Caco-2 (cell line): ENCODE results near the gene BPIFB2. TPM values are rescaled to one million over a fixed set of nuclear protein-coding genes. Genes with fewer than 3 reads are reported as not detected.

Experiments
- BruUV-seq: library from RNA; stranded (reverse); fragments of 400-500 nt; replicated peaks from 2 replicates; lab custom pipeline; 2021; lab: Mats Ljungman, UMichigan
- CTCF ChIA-PET: fragments of 300-600 bp; sonication (Branson Sonifier 250); formaldehyde crosslinking; loops from one replicate; lab custom pipeline; 2022; ENCODE audit warnings: antibody characterized with exemption; lab: Charles Lee
- POLR2A ChIA-PET: fragments of 300-600 bp; sonication (Branson Sonifier 250); formaldehyde crosslinking; loops from one replicate; lab custom pipeline; 2022; ENCODE audit warnings: antibody characterized with exemption; lab: Charles Lee
- DNase-seq, 2 experiments: peaks; one replicate each; pipeline versions ENCODE4 v3.0.0 to v3.0.0-alpha.2; 2020 to 2022
- H3K27me3 ChIP-seq: replicated peaks from 2 replicates; pipeline ENCODE4 v1.6.0; 2011; ENCODE audit warnings: low read length; ENCODE audit not compliant: control insufficient read depth, insufficient read depth
- H3K36me3 ChIP-seq: 2 replicates; pipeline ENCODE4 v1.5.1; 2011; ENCODE audit warnings: low read length; ENCODE audit not compliant: control insufficient read depth, insufficient read depth
- H3K4me1 ChIP-seq: fragments of 250-450 bp; sonication (Bioruptor Pico); 2 replicates; pipeline ENCODE4 v1.5.1; 2020; ENCODE audit warnings: mild to moderate bottlenecking
- H3K4me3 ChIP-seq: 2 replicates; pipeline ENCODE4 v1.5.1; 2011; ENCODE audit warnings: low read depth, mild to moderate bottlenecking, control low read depth, low read length
- H3K9me3 ChIP-seq: fragments of 250-450 bp; sonication (Bioruptor Pico); 2 replicates; pipeline ENCODE4 v1.5.1; 2020; ENCODE audit warnings: mild to moderate bottlenecking, moderate library complexity
- H3K27ac Mint-ChIP-seq: one replicate; pipeline ENCODE4 v1.8.0; 2022; ENCODE audit warnings: mixed read lengths; ENCODE audit not compliant: unreplicated experiment
- H3K27me3 Mint-ChIP-seq: one replicate; pipeline ENCODE4 v1.8.0; 2022; ENCODE audit warnings: mixed read lengths; ENCODE audit not compliant: insufficient read depth, unreplicated experiment
- H3K36me3 Mint-ChIP-seq: one replicate; pipeline ENCODE4 v1.8.0; 2022; ENCODE audit warnings: mild to moderate bottlenecking, mixed read lengths; ENCODE audit not compliant: insufficient read depth, unreplicated experiment
- H3K4me1 Mint-ChIP-seq: one replicate; pipeline ENCODE4 v1.8.0; 2022; ENCODE audit warnings: low read depth, mixed read lengths; ENCODE audit not compliant: unreplicated experiment
- H3K4me3 Mint-ChIP-seq: one replicate; pipeline ENCODE4 v1.8.0; 2022; ENCODE audit warnings: mild to moderate bottlenecking, moderate library complexity, mixed read lengths; ENCODE audit not compliant: unreplicated experiment
- H3K9me3 Mint-ChIP-seq: one replicate; pipeline ENCODE4 v1.8.0; 2022; ENCODE audit warnings: mixed read lengths; ENCODE audit not compliant: unreplicated experiment
- CTCF ChIP-seq, 2 experiments: fragments of 200-600 bp in 1 of 2; IDR thresholded peaks; 1 replicate in 1 of 2; 2 replicates in 1 of 2; pipeline versions ENCODE4 v1.5.1 to v1.8.0; 2011 to 2022; ENCODE audit warnings: antibody characterized with exemption in 1 of 2, control low read depth in 1 of 2, inconsistent platforms in 1 of 2, low read depth in 1 of 2, low read length in 1 of 2, mild to moderate bottlenecking in 1 of 2, moderate library complexity in 1 of 2; ENCODE audit not compliant: insufficient read depth in 1 of 2, severe bottlenecking in 1 of 2, unreplicated experiment in 1 of 2
- intact Hi-C: fragments of 100-400 bp; cut with micrococcal nuclease; formaldehyde crosslinking; loops from one replicate; pipeline ENCODE4 v1.10.0; 2022; ENCODE audit not compliant: unreplicated experiment
- total RNA-seq: library from RNA; stranded (reverse); gene quantifications from 2 replicates; pipeline ENCODE4 v1.2.3, GENCODE V29; 2022

Gene BPIFB2
- total RNA-seq, 1 experiment from 2014 or later: not detected

- no peaks in the 10 kb centered on the region for H3K9me3 ChIP-seq
- H3K4me3 ChIP-seq: no peak overlapping the region
- intact Hi-C loops: no loop called here
- no peak for TF ChIP-seq CTCF (IDR thresholded peaks at IDR 0.05; ENCODE audit: insufficient read depth in 1 of 2, low read depth in 1 of 2, low read length in 1 of 2, severe bottlenecking in 1 of 2, unreplicated experiment in 1 of 2)
- H3K4me3 Mint-ChIP-seq: no peak overlapping the region
- no peak overlapping the region for H3K27ac Mint-ChIP-seq
- DNase-seq: no peak
- H3K9me3 Mint-ChIP-seq: no peaks in the 10 kb centered on the region
- BruUV-seq: no TSS peak
- CTCF ChIA-PET: interaction anchor here (0.7 kb wide), 1 partner anchor 491 kb away, joined by 3 read pairs; no protein-coding TSS in a partner anchor
- peaks cover 37% of the 10 kb centered on the region for H3K27me3 Mint-ChIP-seq
- H3K36me3 Mint-ChIP-seq: no peaks in the 10 kb centered on the region
- POLR2A ChIA-PET: no interaction called here
- H3K4me1 Mint-ChIP-seq: no peaks in the 10 kb centered on the region
- no peaks in the 10 kb centered on the region for H3K36me3 ChIP-seq
- H3K27me3 ChIP-seq: peaks cover 4% of the 10 kb centered on the region
- no peaks in the 10 kb centered on the region for H3K4me1 ChIP-seq
Observed at GRCh38 chr20:33016581-33017109, 9.1 kb downstream of the BPIFB2 start.

GRCh38 chr20:33017542-33017941 lies 10.0 kb downstream of the BPIFB2 start:
- no TSS peak for BruUV-seq
- Histone ChIP-seq H3K4me1 (no peaks in the 10 kb centered on the region), H3K27me3 (peaks cover 4% of the 10 kb centered on the region), H3K4me3 (no peak overlapping the region), H3K36me3 (no peaks in the 10 kb centered on the region), H3K9me3 (no peaks in the 10 kb centered on the region)
- Mint-ChIP-seq H3K27ac (no peak overlapping the region), H3K4me3 (no peak overlapping the region), H3K4me1 (no peaks in the 10 kb centered on the region), H3K27me3 (peaks cover 32% of the 10 kb centered on the region), H3K9me3 (no peaks in the 10 kb centered on the region), H3K36me3 (no peaks in the 10 kb centered on the region)
- intact Hi-C loops: no loop called here
- ChIA-PET POLR2A (no interaction called here), CTCF (interaction anchor here (0.7 kb wide), 2 partner anchors 239 to 492 kb away, joined by 3 read pairs; no protein-coding TSS in a partner anchor)
- DNase-seq: no peak
- TF ChIP-seq CTCF (IDR thresholded peaks at IDR 0.05; ENCODE audit: insufficient read depth in 1 of 2, low read depth in 1 of 2, low read length in 1 of 2, severe bottlenecking in 1 of 2, unreplicated experiment in 1 of 2): no peak

- no peak for DNase-seq
- POLR2A ChIA-PET: no interaction called here
- H3K9me3 Mint-ChIP-seq: no peaks in the 10 kb centered on the region
- H3K36me3 ChIP-seq: no peaks in the 10 kb centered on the region
- no peaks in the 10 kb centered on the region for H3K36me3 Mint-ChIP-seq
- no TSS peak for BruUV-seq
- TF ChIP-seq CTCF (IDR thresholded peaks at IDR 0.05; ENCODE audit: insufficient read depth in 1 of 2, low read depth in 1 of 2, low read length in 1 of 2, severe bottlenecking in 1 of 2, unreplicated experiment in 1 of 2): no peak
- no peak overlapping the region for H3K4me3 ChIP-seq
- CTCF ChIA-PET: no interaction called here
- H3K27ac Mint-ChIP-seq: no peak overlapping the region
- intact Hi-C loops: no loop called here
- no peaks in the 10 kb centered on the region for H3K4me1 Mint-ChIP-seq
- H3K4me3 Mint-ChIP-seq: no peak overlapping the region
- H3K27me3 ChIP-seq: peaks cover 4% of the 10 kb centered on the region
- H3K9me3 ChIP-seq: no peaks in the 10 kb centered on the region
- H3K27me3 Mint-ChIP-seq: peaks cover 32% of the 10 kb centered on the region
- no peaks in the 10 kb centered on the region for H3K4me1 ChIP-seq
Observed at GRCh38 chr20:33018169-33018931, 10.8 kb downstream of the BPIFB2 start.
